ENCODE results near the gene TXNL1. TPM values are rescaled to one million over a fixed set of nuclear protein-coding genes. Genes with fewer than 3 reads are reported as not detected.
"Not testable (repeated sequence)": the region's sequence is repeated elsewhere in the genome, so short reads cannot be mapped to it uniquely, and the experiment has no call there.

The TXNL1 gene
- total RNA-seq, 1 donor from 2014 or later = 61.2 TPM

- intact Hi-C loops (cut with micrococcal nuclease) = no loop called here
These were observed 63.5 kb downstream of the TXNL1 start for GRCh38 chr18:56574861-56575260.

GRCh38 chr18:56572267-56572666 lies 66.1 kb downstream of the TXNL1 start:
- intact Hi-C loops (cut with micrococcal nuclease) = not testable (repeated sequence)

DNA sequence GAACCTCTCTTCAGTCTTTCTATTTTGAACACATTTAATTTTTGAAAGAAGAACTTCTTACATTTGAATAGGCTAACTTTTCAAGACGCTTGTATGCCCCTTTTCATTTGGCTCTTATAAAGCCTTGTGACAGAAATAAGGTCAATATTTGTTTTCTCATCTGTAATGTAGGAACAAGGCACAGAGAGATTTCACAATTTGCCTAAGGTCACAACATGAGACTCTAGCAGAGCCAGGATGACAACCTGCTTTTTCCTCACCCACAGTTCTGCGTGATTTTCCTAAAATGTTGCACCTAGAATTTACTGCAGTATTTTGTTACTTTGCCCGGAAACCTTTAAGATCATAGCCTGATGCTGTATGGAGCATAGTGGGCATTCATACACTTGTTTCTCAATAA lies 67.4 kb downstream of the TXNL1 start:
- intact Hi-C loops (cut with micrococcal nuclease) = no loop called here

GRCh38 chr18:56569416-56569815 lies 69.0 kb downstream of the TXNL1 start:
- intact Hi-C loops (cut with micrococcal nuclease) = no loop called here

DNA sequence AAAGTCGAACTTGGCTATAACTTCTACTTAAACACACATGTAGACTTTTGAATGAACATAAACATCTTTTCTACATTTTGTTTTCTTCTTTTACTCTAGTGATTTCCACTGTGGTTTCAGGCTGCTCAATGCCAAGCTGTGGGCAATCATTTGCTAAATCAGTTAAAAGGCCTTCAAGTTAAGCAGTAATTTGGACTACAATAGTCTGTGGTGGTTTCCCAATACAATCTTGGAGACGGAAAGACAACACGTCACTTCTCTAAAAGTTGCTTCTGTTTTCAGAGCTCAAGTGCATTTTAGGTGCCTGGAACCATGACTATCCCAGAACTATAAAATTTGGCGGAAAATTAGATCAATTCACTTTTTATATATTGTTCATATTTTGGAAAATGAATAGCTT lies 69.4 kb downstream of the TXNL1 start:
- intact Hi-C loops (cut with micrococcal nuclease) = no loop called here

GRCh38 chr18:56565551-56566345 lies 72.6 kb downstream of the TXNL1 start:
- intact Hi-C loops (cut with micrococcal nuclease) = no loop called here

GRCh38 chr18:56565046-56565445 lies 73.3 kb downstream of the TXNL1 start:
- intact Hi-C loops (cut with micrococcal nuclease) = no loop called here

DNA sequence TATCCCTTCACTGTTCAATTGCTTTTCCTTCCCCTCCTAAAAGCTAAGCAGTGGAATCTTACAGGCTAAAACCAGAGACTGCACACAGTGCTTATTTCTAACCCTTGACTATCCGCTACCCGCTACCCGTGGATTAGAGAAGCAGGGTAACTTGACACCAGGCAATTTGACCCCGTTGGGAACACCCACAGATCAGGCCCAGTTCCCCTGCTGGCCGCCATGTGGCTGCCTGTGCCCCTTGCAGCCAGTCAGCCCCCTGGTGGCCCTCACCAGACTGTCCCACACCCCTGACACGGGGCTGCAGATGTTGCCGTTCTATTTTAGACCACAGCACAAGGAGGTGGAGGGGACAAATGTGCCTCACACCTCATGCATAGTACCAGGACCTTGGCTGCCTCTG lies 74.8 kb downstream of the TXNL1 start:
- intact Hi-C loops (cut with micrococcal nuclease) = no loop called here

- intact Hi-C loops (cut with micrococcal nuclease) = no loop called here
These were observed 75.9 kb downstream of the TXNL1 start for GRCh38 chr18:56562479-56562878.

- intact Hi-C loops (cut with micrococcal nuclease) = no loop called here
These were observed 77.4 kb downstream of the TXNL1 start for GRCh38 chr18:56560992-56561391.

- intact Hi-C loops (cut with micrococcal nuclease) = no loop called here
These were observed 79.3 kb downstream of the TXNL1 start for GRCh38 chr18:56559044-56559443.

DNA sequence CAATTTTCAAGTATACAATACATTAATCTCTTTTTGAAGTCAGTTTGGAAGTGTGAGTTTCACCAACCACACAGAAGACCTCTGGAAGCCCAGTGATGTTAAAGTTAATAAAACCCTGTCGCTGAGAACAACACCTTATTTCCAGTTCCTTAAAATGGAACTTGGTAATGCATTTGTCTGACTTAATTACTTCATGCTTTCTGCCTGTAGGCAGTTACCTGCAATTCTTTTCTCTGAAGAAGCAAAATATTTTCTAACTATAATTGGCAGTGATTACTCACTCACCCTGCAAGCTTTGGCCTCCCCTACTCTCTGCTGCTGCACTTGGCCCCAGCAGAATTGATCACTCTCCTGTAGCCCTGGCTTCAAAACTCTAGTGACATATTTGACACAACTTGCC lies 81.5 kb downstream of the TXNL1 start:
- intact Hi-C loops (cut with micrococcal nuclease) = no loop called here

- intact Hi-C loops (cut with micrococcal nuclease) = no loop called here
These were observed 88.3 kb downstream of the TXNL1 start for GRCh38 chr18:56550121-56550520.

Other genes with a start within 250 kb of the TXNL1 start
- 44.0 and 45.2 TPM in 2 replicates for gene WDR7, start 12.8 kb upstream of the TXNL1 start, total RNA-seq